ENCODE measurements around the gene FRMPD1.

Gene FRMPD1

DNA sequence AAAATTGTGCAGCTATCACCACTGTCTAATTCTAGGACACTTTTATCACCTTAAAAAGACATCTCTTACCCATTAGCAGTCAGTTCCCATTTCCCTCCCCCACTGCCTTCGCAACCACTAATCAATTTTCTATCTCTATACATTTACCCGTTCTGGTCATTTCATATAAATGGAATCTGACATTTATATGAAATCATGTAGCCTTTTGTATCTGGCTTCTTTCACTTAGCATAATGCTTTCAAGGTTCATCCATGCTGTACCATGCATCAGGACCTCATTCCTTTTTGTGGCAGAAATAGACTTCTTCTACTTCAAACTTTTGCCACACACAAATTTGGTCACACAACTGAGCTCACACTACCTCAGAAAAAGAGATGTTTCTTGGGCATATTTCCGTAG, 32.2 kb downstream of the FRMPD1 start:
- DNase-seq (ENCODE audit: insufficient read length, low spot score) (no peak), FAIRE-seq (no peak)
- TF ChIP-seq POLR2A (IDR thresholded peaks at IDR 0.05; ENCODE audit: low read depth, low read length), result no peak

DNA sequence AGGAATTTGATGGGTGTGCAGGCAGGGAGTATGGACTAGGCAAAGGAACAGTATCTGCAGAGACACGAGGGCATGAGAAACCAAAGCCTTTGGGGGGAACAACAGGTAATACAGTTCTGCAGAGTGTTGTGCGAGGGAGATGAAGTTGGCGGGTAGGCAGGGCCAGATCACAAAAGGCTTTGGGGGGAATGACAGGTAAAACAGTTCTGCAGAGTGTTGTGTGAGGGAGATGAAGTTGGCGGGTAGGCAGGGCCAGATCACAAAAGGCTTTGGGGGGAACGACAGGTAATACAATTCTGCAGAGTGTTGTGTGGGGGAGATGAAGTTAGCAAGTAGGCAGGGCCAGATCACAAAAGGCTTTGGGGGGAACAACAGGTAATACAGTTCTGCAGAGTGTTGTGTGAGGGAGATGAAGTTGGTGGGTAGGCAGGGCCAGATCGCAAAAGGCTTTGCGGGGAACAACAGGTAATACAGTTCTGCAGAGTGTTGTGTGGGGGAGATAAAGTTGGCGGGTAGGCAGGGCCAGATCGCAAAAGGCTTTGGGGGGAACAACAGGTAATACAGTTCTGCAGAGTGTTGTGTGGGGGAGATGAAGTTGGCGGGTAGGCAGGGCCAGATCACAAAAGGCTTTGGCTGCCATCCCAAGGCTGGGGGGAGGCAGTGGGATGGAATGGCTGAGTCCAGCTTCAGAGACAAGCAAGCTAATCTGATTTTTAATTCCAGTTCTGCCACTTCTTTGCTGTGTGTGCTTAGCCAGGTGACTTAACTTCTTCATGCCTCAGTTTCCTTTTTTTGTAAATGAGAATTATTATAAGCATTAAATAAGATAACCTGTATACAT, 33.0 kb downstream of the FRMPD1 start:
- DNase-seq (ENCODE audit: insufficient read length, low spot score) (no peak), FAIRE-seq (no peak)

DNA sequence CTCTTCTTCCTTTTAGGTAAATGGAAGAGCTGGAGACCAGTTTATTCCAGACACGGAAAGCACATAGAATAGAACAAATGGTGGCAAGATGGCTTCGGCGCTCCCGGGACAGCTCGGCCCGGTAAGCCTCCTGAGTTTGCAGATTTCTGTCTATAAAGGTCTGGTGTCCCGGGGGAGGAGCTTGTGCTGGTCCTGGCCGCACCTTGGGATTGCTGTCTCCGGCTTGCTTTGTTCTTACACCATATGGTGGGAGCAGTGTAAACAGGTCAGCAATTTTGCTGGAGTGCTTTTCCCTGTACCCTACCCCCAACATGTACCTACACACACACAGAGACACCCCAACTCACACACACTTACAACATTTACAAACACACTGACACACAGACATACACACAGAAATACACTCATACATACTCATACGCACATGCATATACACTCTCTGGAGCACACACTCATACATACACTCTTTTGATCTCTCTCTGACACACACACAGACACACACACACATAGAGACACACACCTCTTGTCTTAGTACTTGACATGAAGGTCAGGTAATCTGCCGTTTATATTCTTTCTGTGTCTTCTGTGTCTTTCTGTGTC, 42.0 kb downstream of the FRMPD1 start:
- FAIRE-seq (no peak), DNase-seq (ENCODE audit: insufficient read length, low spot score) (no peak)
- TF ChIP-seq POLR2A (IDR thresholded peaks at IDR 0.05; ENCODE audit: low read depth, low read length), result no peak

More for the DNA sequence above, 33.0 kb downstream of the FRMPD1 start:
- TF ChIP-seq POLR2A (IDR thresholded peaks at IDR 0.05; ENCODE audit: low read depth, low read length), result no peak

DNA sequence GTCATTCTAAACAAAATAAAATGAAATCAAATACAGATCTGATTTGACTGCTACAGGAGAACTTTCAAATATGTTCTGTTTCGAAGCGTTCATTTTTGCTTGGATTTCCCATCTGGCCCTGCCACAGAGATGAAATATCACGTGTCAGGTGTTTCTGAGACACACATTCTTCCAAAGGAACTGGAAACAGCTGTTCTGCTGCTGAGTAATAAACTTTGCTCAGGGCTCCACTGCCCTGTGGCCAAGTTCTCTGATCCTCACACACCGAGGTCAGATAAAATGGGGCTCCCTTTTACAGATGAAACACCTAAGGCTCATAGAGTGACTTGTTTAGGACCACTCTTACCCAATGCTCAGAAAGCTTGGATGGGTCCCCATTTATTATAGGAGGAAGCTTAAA, 42.5 kb downstream of the FRMPD1 start:
- no peak for TF ChIP-seq POLR2A (IDR thresholded peaks at IDR 0.05; ENCODE audit: low read depth, low read length)
- DNase-seq (ENCODE audit: insufficient read length, low spot score) (no peak), FAIRE-seq (no peak)

DNA sequence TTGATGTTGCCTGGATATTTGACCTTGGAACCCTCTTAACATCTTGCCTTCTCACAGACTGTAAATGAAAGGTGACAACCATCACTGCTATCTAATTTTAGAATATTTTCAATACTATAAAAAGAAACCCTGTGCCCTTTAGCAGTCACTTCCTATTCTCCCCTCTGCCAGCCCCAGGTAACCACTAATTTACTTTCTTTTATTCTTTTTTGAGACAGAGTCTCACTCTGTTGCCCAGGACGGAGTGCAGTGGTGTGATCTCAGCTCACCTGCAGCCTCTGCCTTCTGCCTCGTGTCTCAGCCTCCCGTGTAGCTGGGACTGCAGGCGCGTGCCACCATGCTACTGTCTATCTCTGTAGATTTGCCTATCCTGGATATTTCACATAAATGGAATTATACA, 43.6 kb downstream of the FRMPD1 start:
- no peak for FAIRE-seq
- no peak for DNase-seq (ENCODE audit: insufficient read length, low spot score)
- no peak for TF ChIP-seq POLR2A (IDR thresholded peaks at IDR 0.05; ENCODE audit: low read depth, low read length)

DNA sequence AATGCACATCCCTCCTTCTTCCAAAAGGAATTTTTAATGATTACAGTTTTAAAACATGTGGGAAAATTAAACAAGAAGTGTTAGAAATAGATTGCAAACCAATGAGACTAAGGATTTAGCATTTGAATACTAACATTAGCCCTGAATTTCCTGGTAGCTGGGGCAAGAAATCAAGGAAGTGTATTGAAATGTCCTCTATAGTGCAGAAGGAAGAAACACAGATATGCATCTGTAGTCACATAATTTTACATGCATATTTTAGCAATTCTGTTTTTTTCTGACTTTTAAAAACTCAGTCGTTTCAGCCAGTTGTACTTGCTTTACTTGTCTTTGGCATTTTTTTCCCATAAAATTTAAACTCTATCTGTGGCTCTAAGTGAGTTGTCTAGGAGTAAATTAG, 45.8 kb downstream of the FRMPD1 start:
- FAIRE-seq (no peak), DNase-seq (ENCODE audit: insufficient read length, low spot score) (no peak)
- no peak for TF ChIP-seq POLR2A (IDR thresholded peaks at IDR 0.05; ENCODE audit: low read depth, low read length)

DNA sequence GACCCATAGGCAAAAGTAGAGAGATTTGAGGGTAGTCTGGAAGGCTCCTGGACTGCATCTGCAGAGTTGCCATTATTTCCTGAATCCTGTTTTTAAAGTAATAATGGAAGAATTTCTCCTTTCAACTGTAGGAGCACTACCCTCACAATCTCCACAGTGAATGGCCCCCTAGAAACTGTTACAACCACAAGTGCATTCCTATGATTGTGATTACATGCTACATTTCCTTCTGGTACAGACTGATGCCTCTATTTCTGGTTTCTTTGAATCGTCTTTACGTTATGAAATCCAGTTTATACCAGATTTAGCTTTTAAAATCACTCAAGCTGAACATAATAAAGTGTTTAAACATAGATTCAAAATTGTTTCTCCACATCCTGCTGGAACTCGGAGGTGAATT, 49.4 kb downstream of the FRMPD1 start:
- no peak for FAIRE-seq
- DNase-seq (ENCODE audit: insufficient read length, low spot score), result no peak
- TF ChIP-seq POLR2A (IDR thresholded peaks at IDR 0.05; ENCODE audit: low read depth, low read length), result no peak

DNA sequence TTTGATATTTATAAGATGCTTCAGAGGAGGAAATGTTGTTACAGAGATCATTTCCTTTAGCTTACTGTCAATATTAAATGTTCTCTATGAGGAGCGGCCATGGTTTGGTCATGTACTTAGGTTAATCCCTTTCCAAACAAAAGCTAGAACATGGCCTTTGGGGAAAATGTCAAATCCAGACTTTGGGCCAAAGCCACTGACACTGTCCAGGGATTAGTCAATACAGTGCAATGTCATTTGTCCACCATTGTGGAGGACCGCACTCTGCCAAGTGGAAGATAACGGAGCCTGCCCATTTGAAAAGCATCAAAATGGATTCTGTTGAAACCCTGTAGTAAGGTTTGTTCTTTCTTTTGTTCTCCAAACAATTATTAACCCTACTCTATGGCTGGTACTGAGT, 50.1 kb downstream of the FRMPD1 start:
- no peak for FAIRE-seq
- no peak for TF ChIP-seq POLR2A (IDR thresholded peaks at IDR 0.05; ENCODE audit: low read depth, low read length)
- DNase-seq (ENCODE audit: insufficient read length, low spot score), result no peak

DNA sequence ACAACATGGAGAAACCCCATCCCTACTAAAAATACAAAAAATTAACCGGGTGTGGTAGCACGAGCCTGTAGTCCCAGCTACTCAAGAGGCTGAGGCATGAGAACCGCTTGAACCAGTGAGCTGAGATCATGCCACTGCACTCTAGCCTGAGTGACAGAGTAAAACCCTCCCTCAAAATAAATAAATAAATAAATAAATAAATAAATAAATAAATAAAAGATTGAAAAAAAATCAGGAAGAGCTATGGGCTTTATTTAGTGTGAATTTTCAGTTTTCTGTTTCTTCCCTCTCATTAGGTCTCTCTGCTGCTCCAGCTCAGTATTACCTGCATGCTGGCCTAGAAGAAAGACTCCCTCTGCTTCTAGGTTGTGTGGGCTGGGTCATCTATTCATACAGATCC, 55.0 kb downstream of the FRMPD1 start:
- FAIRE-seq (no peak), DNase-seq (ENCODE audit: insufficient read length, low spot score) (no peak)
- no peak for TF ChIP-seq POLR2A (IDR thresholded peaks at IDR 0.05; ENCODE audit: low read depth, low read length)

DNA sequence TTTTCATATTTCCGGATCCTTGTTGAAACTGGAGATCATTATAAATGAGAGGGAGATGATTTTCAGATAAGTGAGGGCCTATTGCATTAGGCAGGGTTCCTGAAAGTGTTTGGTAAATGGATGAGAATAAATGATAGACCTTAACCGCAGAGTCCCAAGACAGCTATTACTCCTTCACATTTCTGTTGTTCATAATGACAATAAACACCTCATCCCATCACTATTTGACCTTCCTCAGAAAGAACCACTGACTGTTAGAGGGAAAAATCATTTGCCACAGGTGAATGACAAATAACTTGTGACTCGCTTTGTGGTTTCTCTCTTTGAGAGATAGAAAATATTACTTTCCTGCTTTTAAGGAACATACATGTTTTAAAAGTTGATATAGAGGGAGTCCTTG, 55.5 kb downstream of the FRMPD1 start:
- FAIRE-seq (no peak), DNase-seq (ENCODE audit: insufficient read length, low spot score) (no peak)
- TF ChIP-seq POLR2A (IDR thresholded peaks at IDR 0.05; ENCODE audit: low read depth, low read length), result no peak

DNA sequence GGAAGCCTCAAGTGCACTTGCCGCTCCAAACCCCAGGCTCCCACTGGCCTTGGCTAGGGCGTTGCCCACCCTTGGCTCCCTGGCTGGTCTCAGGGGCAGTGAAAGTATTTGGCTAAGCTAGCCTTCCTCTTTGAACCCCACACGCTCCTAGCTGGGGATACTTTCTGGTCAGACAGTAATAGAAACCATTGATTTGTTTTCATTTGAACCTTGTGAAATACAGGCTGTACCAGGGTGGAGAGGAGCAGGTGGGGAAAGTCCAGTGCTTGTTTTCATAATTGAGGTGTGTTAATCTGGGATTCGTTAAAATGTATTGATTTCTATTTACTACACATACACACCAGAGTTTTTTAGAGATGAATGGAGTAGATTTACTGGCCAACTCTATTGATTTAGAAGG, 57.0 kb downstream of the FRMPD1 start:
- DNase-seq (ENCODE audit: insufficient read length, low spot score), result no peak
- TF ChIP-seq POLR2A (IDR thresholded peaks at IDR 0.05; ENCODE audit: low read depth, low read length), result no peak
- FAIRE-seq, result no peak

DNA sequence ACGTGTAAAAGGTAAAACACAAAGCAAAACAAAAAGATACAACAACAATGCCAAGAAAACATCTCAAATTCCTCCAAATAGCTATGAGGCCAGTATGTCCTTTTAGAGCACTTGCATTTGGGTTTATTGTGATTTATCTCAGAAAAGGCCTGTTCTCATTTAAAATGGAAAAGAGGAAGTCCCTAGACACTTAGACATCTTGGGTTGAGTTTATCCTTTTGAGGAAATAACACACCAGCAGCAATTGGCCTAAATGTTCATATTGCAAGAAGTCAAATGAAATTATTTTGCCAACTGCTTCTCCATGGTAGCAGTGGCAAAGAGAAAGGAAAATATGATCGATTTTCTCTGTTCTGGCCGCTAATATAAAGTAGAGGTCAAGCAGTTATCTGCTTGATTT, 59.3 kb downstream of the FRMPD1 start:
- DNase-seq (ENCODE audit: insufficient read length, low spot score) (no peak), FAIRE-seq (no peak)
- TF ChIP-seq POLR2A (IDR thresholded peaks at IDR 0.05; ENCODE audit: low read depth, low read length), result no peak

DNA sequence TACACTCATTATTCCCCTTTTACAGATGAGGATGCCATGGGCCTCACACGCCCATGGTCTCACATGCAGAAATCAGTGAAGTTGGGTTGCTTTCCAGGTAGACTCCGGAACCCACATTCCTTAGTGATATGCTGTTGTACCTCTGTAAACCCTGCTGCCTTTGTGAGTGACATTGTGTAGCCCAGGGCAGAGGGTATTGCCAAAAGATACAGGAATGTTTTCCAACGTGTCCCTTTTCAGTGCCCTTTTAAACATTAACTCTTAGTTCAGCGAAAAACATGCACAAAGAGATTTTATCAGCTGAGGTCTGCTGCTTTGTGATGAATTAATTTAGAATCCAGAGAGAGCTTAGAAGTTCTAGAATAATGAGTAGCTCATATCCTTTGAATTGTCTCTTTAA, 64.5 kb downstream of the FRMPD1 start:
- no peak for TF ChIP-seq POLR2A (IDR thresholded peaks at IDR 0.05; ENCODE audit: low read depth, low read length)
- FAIRE-seq (no peak), DNase-seq (ENCODE audit: insufficient read length, low spot score) (no peak)

DNA sequence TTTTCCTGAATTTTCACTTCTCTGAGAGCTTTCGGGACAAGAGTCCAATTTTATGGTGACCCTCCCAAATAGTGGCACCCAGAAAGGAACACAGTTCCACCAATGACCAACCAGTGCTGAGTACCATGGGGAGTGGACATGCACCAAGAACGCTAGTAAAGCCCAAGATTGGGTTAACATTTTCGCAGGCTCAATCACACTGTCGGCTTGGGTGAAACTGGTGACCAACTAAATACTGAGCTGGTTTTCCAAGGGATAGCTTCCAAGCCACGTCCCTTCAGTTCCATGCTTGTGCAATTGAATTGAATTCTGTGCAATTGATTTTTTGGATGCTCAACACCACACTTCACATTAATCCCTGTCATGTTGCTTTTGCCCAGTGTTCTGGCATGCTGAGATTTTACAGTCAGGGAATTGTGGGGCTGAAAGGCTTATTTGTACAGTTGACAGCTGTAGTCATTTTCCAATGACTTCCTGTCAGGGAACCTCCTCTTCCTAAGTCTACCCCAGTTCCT, 65.3 kb downstream of the FRMPD1 start:
- TF ChIP-seq POLR2A (IDR thresholded peaks at IDR 0.05; ENCODE audit: low read depth, low read length), result no peak
- no peak for DNase-seq (ENCODE audit: insufficient read length, low spot score)
- no peak for FAIRE-seq

DNA sequence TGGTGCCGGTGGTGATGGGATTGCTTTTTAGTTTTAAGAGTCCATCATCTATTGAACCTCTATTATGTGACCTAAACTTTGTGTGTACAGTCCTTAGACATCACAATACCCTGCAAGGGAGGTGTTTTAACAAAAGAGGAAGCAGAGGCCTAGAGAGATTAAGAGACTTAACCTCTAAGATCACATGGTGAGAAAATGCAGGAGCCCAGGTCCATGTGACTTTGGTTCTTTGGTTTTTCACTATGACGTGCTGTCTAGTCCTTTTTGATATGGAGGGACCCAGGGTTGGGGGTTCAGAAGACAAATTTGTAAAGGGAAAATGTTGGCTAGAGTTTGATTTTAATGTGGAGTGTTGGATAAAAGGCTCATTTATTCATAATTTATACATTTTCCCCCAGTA, 68.8 kb downstream of the FRMPD1 start:
- FAIRE-seq (no peak), DNase-seq (ENCODE audit: insufficient read length, low spot score) (no peak)
- TF ChIP-seq POLR2A (IDR thresholded peaks at IDR 0.05; ENCODE audit: low read depth, low read length), result no peak

Measured in H54 (cell line).